ENCODE measurements around the gene SBNO2.
A peak's percentile ranks its signal among the peaks of the same experiment; 100 is the strongest.

Gene SBNO2

DNA sequence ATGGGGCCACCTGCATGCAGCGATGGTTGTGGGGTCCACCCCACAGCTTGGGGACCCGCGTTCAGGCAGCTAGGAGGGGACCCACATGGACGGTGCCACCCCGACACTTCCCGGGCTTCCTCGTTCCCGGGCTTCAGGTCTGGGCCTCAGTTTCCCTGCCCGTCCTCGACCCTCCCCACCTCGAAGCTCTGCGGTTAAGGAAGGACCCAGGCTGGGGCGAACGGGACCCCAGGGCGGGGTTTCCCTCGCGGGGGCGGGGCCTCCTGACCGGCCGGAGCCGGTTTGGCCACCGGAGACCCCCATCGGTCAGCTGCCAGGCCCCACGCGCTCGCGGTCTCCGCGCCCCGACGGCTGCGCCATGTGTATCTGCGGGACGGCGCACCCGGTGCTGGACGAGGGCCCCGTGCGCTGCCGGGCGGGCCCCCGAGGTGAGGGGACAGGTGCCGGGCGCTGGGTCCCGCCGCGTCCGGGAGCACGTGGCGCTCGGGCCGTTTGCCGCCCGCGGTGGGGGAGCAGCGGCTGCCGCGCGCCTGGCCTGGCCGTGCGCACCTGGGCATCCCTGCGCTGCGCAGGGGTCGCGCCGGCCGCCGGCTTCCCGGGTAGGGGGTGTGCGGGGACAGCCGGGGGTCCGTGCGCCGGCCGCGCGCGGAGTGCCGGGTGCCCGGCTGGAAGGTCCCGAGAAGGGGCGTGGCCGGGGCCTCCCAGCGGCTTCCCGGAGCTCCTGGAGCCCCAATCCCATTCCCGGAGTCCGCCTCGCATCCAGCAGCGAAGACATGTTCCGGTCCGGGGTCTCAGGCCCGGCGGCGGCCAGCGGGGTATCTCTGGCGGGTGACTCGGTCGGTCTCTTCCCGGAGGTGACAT is 102.9 kb downstream of the SBNO2 start:
- DNase-seq (ENCODE audit: low spot score) = peak; percentile 55

DNA sequence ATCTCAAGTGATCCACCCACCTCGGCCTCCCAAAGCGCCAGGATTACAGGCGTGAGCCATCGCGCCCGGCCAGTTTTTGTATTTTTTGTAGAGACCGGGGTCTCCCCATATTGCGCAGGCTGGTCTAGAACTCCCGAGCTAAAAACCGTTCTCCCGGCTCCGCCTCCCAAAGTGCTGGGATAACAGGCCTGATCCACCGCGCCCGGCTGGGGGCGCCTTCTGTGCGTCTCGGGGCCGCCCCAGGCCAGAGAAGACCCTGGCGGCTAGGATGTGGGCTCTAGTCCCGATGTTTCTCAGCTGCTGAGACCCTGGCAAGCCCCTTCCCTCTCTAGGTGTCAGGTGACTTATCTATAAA is 103.5 kb downstream of the SBNO2 start:
- DNase-seq (ENCODE audit: low spot score) = no peak

DNA sequence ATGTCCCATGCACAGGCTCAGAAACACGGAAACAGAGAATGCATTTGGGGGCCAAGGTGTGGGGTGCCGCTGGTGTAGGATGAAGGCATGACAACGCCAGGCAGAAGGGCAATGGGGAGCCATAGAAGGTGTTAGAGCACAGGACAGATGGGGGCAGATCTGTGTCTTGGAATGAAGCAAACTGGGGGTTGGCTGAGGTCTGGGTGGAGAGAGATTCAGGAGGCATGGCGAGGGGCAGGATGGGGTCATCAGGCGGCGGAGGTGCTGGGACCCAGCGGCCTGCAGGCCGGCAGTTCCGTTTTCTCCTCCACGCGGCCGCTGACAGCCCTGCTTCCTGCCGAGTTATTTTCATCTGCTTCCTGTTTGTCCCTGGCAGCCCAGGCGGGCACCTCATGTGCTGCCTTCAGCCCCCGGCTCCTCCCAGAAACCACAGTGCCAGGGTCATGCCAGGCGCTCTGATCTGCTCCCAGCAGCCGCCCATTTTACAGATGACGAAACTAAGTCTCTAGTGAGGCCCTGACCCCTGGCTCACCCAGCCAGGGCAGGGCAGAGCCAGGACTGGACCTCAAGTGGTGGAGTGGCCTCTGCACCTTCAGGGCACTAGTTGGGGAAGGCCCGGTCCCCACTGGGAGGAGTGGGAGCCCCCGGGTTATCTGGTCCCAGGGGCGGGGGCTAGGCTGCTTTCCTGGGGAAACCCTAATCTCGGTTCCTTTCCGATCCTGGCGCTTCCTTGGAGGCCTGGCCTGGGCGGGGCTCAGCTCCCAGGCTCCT is 104.9 kb downstream of the SBNO2 start:
- no peak for DNase-seq (ENCODE audit: low spot score)

DNA sequence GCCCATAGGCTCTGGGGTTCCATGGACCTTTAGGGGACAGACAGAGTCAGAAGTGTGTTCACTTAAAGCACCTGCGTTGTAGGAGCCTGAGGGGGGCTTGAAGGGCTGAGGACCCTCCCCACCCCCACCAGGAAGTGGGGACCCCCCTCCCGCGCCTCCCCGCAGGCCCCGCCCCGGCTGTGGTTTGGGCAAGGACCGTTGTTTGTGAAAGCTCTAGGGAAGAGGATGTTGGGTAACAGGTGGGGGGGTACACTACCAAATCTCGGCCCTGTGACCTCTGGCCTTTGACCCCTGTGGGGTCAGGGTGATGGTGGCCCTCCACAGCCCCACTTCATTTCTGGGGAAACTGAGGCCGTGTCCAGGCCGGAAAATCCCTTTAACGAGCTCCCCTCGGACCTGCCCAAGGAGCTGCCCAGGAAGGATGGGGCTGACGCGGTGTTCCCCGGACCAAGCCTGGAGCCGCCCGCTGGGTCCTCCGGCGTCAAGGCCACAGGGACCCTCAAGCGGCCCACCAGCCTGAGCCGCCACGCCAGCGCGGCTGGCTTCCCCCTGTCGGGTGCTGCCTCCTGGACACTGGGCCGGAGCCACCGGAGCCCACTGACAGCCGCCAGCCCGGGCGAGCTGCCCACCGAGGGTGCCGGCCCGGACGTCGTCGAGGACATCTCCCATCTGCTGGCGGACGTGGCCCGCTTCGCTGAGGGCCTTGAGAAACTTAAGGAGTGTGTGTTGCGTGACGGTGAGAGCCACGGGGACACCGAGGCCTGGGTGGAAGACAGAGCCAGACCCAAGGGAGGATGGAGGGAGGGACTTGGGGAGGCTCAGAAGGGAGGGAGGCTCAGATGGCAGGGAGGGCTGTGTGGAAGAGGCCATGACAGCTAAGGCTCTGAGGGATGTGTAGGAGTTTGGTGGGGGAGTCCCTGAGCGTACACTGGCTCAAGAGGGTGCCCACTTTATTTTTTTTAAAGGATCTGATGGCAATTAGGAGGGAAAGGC is 105.8 kb downstream of the SBNO2 start:
- DNase-seq (ENCODE audit: low spot score) = no peak

DNA sequence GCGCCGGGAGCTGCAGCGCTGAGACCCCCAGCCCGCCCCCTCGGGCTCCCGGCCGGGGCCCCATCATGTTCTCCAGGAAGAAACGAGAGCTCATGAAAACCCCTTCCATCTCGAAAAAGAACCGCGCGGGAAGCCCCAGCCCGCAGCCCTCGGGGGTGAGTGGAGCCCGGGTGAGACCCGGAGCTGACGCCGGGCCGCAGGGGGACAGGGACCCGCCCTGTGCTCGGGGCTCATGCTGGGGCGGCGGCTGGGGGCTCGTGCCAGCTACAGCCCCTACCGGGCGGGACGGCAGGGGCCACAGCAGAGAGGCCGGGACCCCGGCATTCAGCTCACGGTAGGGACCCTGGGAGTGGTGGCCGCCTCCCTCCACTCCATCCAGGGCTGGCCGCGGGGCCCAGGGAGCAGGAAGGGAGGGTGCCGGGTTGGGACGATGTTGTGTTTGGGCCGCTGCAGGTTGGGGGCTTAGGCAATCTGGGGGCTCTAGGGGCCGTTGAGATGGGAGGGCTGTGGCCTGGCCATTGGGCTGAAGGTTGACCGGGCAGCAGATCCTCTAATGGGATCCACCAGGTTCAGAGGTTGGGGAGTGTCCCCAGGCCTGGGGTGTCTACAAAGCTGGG is 106.6 kb downstream of the SBNO2 start:
- DNase-seq (ENCODE audit: low spot score) = no peak

- DNase-seq (ENCODE audit: low spot score) = peak; percentile 46
Measured at GRCh38 chr19:1066748-1067340, 107.2 kb downstream of the SBNO2 start, which contains the start of gene ARHGAP45. Gene ARHGAP45, plus strand, starts transcription at chr19:1067167. Its CDS starts 239 bp downstream, at chr19:1067406.

DNA sequence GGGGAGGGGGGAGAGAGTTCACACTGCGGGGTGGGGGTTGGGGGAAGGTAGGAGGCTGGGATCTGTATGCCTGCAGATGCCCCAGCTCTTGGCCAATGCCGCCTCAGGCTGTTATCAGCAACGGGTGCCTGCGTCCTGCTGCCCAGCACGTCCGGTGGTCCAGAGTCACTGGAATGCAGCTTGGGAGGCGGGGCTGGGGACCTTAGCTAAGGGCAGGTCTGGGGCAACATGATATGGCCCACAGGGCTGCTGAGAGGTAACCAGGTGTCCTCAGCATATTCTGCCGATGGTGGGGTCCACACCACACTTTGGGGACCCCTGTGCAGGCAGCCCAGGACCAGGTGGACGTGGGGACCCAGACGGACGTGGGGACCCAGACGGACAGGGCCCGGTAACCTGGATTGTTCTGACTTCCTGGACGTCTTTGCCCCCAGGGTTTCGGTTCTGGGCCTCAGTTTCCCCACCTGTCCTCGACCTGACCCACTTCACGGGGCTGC is 107.8 kb downstream of the SBNO2 start:
- DNase-seq (ENCODE audit: low spot score) = no peak

- DNase-seq (ENCODE audit: low spot score) = no peak
Measured at GRCh38 chr19:1065606-1066109, 108.4 kb downstream of the SBNO2 start.

DNA sequence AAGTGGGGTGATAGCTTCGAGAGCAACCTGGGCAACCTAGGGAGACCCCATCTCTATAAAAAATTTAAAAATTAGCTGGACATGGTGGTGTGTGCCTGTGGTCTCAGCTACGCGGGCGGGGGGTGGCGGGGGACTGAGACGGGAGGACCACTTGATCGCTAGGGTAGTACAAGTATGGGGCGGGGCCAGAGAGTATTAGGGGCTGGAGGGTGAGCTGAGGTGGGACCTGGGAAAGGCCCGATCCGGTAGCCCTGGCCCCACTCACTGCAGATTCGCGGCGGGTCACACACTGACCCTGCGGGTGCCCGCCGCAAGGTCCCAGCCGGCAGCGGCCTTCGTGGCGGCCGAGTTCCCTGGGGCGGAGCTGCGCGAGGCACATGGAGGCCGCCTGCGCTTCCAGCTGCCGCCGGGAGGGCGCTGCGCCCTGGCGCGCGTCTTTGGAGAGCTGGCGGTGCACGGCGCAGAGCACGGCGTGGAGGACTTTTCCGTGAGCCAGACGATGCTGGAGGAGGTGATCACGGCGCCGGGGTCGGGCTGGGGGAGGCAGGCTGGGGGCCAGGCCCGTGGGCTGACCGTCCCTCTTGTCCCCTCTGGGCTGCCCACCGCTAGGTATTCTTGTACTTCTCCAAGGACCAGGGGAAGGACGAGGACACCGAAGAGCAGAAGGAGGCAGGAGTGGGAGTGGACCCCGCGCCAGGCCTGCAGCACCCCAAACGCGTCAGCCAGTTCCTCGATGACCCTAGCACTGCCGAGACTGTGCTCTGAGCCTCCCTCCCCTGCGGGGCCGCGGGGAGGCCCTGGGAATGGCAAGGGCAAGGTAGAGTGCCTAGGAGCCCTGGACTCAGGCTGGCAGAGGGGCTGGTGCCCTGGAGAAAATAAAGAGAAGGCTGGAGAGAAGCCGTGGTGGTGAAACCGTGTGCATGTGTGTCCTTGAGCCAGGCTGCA is 109.1 kb downstream of the SBNO2 start:
- DNase-seq (ENCODE audit: low spot score) = peak; percentile 91

DNA sequence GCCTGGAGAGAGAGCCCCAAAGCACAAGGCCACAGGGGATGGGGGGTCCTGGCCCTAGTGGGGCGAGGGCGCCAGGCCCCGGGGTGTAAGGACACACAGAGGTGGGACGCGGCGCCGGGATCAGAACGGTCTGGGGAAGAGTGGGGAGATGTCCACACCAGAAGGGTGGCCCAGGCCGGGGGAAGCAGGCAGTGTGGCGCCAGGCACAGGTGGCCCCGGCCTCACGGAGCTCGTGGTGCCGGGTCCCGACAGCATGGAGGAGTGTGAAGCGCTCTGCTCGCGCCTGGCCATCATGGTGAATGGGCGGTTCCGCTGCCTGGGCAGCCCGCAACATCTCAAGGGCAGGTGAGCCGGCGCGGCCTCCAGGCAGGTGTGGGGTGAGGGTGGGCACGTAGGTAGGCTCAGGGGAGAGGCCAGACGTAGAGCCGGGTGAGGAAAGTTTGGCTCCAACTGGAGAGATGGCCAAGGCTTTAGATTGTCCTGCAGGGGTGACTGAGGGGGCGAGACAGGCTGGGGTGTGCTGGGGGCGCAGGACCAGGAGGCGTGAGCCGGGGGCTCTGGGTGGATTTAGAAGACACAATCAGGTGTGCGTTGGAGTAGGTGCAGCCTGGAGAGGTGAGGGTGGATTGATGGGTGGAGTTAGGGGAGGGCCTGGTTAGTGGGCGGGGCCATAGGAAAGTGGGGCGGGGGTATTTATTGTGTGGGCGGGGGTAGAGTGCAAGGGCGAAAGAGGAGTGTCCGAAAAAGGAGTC is 110.0 kb downstream of the SBNO2 start:
- DNase-seq (ENCODE audit: low spot score) = no peak

- DNase-seq (ENCODE audit: low spot score) = no peak
Measured at GRCh38 chr19:1063030-1063908, 110.8 kb downstream of the SBNO2 start.

DNA sequence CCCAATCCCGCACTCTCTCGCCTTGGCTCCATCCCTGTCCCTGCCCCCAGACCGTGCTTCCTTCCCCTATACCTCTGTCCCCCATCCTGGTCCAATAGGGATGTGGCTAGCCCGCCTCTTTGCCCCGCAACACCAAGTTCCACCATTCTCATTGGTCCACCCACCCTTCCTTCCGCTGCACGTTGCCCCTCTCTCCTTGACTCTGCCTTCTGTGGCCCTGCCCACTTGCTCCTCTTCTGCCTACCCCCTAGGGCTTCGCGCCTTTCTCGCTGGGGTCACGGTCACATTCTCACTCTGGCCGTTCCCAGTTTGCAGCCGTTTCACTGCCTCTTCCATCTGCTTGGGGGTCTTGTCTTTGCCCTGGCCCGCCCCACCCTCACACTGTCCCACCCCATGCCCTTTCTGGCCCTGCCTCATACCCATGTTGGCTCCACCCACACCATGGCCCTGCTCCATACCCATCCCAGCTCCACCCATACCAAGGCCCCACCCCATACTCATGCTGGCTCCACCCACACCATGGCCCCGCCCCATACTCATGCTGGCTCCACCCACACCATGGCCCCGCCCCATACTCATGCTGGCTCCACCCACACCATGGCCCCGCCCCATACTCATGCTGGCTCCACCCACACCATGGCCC is 111.6 kb downstream of the SBNO2 start:
- DNase-seq (ENCODE audit: low spot score) = no peak

- no peak for DNase-seq (ENCODE audit: low spot score)
Measured at GRCh38 chr19:1061987-1062386, 112.1 kb downstream of the SBNO2 start.

DNA sequence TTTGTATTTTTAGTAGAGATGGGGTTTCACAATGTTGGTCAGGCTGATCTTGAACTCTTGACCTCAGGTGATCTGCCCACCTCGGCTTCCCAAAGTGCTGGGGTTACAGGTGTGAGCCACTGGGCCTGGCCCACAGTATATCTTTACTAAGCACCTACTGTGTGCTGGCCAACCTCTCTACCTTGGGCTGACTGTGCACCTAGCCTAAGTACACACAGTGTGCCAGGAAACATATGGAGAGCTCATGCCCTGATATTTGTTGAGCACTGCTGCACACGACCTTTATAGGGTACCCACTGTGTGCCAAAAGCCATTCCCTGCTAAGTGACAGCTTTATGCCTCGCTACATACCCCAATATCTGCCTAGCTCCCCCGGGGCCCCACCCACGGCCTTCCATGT is 113.4 kb downstream of the SBNO2 start:
- no peak for DNase-seq (ENCODE audit: low spot score)

DNA sequence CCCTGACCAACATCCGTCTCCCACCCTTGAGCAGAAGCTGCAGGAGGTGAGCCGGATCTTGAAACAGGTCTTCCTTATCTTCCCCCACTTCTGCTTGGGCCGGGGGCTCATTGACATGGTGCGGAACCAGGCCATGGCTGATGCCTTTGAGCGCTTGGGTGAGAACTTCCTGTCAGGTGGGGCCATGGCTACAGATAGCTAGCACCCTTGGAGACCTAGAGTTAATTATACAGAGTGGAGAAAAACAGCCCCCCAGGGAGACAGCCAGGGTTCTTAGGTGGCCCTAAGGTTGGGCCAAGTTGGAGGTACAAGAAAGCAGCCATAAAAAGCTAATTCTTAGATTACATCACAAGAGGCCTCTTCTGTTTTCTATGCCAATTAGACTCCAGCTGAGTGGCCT is 116.0 kb downstream of the SBNO2 start:
- no peak for DNase-seq (ENCODE audit: low spot score)

Measured in AG20443 (cell line).